HG02885 (cell line): ENCODE measurements around the gene DGKA.
"Not testable (repeated sequence)": the region's sequence is repeated elsewhere in the genome, so short reads cannot be mapped to it uniquely, and the experiment has no call there.

Source experiments
- ATAC-seq: cut with Tn5 transposase; IDR thresholded peaks from one replicate; pipeline ENCODE4 v1.9.1; 2021; ENCODE audit warnings: mild to moderate bottlenecking; ENCODE audit not compliant: unreplicated experiment, poor library complexity

DGKA gene

DNA sequence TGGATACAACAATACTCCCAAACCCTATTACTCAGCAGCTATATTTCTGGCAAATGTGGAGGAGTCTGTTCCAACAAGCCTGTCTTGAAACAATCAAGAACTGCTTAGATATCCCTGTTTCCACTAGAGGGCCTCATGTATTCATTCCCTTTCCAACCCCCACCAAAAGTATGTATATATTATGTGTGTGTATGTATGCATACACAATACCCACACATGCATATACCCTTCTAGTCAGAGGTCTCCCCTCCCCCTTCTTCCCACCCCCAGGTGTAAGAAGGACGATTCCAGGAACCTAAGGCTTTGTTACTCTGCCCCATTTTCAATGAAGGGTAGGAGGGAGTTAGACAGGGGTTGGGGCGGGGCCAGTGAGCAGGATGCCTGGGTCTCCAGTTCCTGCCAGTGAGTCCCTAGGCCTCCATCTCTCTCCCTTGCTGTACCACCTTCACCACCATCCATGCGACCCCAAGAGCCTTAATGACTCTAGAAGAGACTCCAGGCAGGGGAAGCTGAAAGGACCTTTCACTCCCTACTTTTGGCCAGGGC lies at the start of gene DGKA:
Gene DGKA, plus strand, starts transcription at position 392 of the 546 bp plus-strand sequence. CDS start 5,342 bp downstream, outside the sequence.
- ATAC-seq, result peak; percentile 19

DNA sequence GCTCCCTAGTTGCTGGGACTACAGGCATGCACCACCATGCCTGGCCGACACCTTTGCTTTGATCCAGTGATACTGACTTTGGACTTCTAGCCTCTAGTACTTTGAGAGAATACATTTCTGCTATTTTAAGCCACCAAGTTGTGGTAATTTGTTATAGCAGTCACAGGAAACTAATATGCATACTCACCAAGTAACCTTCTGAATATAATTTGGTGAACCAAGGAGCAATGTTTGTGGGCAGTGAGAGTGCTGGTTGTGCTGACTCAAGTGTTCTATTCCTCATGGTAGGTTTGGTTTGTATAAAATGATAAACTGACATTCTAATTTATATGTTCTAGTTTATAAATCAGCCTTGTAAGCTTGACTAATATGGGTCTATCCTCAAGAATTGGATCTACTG lies 45.8 kb upstream of the DGKA start:
- no peak for ATAC-seq

DNA sequence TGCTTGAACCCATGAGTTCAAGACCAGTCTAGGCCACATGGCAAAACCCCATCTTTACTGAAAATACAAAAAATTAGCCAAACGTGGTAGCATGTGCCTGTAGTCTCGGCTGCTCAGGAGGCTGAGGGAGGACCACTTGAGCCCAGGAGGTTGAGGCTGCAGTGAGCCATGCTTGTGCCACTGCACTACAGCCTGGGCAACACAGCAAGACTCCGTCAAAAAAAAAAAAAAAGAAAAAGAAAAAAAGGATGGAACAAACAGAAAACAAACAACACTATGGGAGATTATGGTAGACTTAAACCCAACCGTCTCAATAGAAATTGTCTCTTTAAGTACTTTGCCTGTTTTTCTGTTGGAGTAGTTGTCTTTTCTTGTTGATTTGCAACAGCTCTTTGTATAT lies 39.7 kb upstream of the DGKA start:
- ATAC-seq, result no peak

DNA sequence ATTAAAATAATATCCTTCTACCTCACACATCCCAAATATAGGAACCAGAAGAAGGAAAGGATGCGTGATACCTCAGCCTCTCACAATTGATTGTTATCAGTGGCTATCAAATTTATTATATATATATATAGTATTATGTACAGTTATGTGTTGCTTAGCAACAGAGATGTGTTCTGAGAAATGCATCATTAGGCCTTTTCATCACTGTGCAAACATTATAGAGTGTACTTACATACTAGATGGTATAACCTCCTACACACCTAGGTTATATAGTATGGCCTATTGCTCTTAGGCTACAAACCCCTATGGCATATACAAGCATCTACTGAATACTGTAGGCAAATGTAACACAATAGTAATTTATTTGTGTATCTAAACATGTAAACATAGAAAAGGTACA lies 37.2 kb upstream of the DGKA start:
- ATAC-seq, result no peak

DNA sequence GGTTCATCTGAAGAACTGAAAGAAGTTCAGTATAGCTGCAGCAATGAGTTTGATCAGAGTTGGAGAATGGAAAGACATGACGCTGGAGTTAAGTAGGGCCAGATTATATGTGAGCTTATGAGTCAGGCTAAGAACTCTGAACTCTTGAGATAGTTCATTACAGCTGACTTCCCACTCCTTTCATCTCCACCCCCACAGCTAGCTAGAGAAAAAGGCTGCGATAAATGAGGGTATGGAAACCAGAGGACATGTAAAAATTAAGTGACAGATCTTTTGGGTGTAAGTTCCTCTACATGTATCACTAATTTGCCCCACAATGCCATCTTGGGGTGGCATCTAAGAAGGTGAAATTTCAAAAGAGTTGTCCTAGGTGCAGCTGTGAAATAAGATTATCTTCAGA lies 31.9 kb upstream of the DGKA start:
- ATAC-seq, result no peak

DNA sequence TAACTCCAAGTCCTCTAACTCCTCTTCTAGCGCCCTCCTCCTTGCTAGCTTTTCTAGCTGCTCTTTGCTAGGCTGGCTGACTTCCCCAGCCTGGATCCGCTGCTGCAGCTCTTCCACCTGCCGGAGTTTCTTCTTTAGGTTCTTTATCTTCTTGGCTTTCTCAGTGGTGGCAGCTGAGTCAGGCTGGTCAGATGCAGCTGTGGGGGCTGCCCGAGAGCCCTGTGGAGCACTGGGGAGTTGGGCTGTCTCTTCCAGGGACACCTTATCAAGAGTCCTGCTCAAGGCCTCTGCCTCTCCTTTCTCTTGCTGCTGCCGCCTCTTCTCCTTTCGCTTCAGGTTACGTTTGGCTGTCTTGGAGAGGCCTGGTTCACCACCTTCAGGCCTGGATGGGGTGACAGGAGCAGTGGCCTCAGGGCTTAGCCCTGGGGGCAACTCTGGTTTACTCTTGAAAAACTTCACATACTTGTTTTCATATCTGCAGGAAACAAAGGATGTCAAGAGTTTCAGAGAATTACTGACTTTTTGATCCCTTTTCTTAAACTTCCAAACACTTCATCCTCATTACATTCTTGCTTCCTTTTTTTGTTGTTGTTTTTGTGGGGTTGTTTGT lies 29.0 kb upstream of the DGKA start:
- ATAC-seq, result no peak

DNA sequence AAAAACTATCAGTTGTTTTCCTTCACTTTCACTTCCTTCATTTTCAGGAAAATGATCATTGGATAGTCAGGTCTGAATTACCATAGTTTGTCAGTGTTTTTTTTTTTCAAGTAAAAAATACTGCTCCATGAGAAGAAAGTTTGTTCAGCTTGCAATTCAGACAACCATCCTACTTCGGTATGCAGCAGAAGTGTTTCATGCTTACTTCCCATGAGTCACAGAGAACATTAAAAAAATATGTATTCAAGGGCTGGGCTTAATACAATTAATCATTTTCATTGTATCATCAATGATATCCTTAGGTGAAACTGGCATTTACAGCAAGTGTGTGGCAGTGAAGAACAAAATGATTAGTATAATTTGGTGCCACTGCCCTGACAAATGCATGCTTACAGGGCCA lies 24.9 kb upstream of the DGKA start:
- no peak for ATAC-seq

DNA sequence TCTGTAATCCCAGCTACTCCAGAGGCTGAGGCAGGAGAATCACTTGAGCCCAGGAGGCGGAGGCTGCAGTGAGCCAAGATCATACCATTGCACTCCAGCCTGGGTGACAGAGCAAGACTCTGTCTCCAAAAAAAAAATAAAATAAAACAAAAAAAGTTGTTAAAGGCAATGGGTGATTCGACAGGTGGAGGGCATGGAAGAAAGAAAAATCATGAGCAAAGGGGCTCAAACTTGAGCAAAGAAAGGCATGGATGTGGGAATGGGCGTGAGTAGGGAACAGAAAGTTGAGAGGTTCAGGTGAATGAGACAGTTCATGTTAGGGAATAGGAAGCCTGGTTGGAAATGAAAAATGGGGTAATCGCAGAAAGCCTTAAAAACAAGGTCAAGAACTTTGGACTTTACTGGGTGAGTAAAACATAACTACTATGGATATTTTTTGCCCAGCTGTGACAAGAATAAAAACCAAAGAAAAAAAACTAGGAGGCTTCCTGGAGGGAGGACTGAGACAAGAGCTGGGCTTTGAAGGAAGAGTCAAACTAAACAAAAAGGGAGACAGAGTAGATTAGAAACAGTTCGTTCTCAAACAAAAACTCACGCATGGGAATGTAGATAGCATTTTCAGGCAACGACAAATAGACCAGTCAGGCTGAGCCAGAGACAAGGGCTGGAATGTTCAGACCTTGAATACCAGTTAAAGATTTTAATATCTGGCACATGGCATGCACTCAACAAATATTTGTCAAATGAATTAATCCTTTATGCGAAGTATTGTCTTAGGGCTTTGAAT lies 22.0 kb upstream of the DGKA start:
- no peak for ATAC-seq

DNA sequence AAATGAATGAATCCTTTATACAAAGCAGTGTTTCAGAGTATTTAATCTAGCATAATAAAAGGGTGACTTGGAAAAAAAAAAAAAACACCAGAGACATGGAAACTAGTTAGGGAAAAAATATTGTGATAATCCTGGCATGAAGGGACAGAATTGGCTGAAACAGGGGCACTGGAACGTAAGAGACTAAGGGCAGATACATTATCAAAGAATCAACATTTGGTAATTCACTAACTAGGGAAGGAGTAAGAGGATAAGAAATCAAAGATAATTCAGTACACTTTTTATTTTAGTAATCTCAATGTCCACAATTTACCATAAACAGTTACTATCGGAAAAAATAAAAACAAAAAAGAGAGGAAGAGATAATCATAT lies 21.5 kb upstream of the DGKA start:
- no peak for ATAC-seq

DNA sequence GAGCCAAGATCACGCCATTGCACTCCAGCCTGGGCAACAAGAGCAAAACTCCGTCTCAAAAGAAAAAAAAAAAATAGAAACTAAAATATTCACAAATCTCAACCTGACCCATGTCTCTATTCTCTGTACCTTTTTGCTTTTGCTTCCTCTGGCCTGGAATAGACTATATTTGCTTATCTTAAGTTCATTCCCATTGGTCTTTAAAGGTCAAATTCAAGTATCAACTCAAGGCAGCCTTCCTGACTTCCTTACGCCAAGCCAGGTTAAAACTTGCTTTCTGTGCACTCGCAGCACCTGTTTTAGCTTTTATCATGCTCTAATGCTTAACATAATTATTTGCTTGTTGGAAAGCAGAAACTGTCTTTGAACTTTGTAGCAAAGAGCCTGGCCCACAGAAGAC lies 18.1 kb upstream of the DGKA start:
- no peak for ATAC-seq

DNA sequence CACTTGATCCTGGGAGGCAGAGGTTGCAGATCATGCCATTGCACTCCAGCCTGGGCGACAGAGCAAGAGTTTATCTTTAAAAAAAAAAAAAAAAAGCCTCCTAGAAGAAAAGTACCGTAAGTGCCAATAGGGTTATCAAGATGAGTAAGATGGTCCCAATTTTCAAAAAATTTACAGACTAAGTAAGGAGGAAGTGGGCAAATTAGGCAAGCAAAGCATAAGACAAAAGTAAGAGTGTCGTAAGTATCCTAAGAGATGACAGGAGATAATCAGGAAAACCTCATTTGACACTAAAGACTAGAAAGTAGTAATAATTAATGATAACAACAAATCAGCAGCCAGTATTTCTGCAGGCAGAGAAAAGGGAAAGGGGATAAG lies 15.5 kb upstream of the DGKA start:
- ATAC-seq, result no peak

DNA sequence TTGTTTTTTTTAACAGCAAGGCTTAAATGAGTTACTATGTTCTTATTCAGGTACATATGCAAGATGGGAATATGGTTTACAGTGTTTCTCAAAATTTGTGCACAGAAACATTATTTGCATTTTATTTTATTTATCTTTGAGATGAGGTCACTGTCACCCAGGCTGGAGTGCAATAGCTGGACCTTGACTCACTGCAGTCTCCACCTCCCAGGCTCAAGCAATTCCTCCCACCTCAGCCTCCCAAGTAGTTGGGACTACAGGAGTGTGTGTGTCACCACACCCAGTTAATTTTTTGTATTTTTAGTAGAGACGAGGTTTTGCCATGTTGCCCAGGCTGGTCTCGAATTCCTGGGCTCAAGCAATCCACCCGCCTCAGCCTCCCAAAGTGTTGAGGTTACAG lies 11.9 kb upstream of the DGKA start:
- not testable (repeated sequence) for ATAC-seq

DNA sequence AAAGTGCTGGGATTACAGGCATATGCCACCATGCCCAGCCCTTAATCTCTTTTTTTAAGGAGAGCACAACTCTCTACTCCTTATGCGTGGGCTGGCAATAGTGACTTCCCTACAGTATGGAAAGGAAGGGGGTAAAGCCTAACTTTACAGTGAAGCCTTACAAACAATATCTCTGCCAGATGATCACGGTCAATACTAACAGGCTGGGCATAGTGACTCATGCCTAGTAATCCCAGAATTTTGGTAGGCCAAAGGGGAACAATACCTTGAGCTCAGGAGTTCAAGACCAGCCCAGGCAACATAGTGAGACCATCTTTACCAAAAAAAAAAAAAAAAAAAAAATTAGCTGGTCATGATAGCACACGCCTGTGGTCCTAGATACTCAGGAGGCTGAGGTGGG lies 8.8 kb upstream of the DGKA start:
- no peak for ATAC-seq

DNA sequence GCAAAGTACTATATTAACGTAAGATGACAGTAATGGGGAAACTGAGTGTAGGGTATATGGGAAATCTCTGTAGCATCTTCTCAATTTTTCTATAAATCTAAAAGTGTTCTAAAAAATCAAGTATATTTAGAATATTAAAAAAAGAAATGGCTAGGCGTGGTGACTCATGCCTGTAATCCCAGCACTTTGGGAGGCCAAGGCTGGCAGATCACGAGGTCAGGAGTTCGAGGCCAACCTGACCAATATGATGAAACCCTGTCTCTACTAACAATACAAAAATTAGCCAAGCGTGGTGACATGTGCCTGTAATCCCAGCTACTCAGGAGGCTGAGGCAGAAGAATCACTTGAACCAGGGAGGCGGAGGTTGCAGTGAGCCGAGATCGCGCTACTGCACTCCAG lies 7.3 kb upstream of the DGKA start:
- not testable (repeated sequence) for ATAC-seq

DNA sequence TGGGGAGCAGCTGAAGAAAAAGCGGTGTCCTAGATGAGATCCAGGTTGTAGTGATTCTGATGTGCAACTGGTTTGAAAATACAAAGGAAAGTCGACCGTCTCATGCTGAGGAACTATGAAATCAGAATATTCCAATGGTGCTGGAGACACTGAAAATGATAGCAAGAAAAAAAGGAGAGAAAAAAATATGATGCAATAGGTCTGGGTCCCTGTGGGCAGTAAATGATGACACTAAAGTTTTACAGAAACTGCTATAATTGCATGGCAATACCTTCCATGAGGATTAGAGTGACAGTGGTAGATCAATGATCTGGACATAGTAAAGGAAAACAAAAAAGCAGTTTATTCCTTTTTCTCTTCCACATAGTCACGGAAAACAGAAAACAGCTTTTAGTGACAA lies 5.6 kb upstream of the DGKA start:
- ATAC-seq, result no peak

DNA sequence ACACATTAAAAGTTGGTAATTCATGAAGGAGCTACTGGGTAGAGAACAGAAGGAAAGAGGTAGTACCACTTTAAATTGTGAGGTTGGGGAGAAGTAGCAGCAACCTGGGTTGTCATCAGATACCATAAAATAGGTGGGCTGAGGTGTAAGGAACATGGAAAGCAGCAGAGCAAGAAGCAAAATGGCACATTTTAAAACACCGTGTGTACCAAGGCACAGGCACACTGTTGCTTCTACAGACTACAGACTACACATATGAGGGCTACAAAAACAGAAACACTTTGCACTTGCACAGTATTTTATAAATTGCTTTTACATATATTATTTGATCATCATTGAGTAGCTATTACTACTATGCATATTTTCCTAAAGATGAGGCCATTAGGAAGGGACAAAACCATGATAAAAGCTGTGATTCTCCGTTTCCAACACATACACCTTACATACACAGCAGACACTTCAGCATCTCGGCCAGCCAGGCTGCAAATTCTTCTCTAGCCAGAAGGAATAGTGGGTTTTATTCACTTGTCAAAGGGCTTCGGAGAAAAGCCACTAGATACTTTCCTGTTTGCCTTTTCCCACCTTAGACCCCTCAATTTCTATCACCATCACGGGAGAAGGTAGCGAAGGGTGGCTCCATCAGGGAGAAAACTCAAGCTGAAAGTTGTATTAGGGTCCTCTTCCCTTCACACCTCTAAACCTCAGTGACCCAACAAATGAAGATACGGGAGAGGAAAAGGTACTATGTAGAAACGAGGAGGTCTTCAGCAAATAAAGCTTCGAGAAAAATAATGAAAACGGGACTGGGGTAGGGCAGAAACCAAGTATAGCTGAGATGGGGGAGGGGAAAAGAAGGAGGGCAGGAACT lies 4.9 kb upstream of the DGKA start:
- peak; percentile 7 for ATAC-seq

DNA sequence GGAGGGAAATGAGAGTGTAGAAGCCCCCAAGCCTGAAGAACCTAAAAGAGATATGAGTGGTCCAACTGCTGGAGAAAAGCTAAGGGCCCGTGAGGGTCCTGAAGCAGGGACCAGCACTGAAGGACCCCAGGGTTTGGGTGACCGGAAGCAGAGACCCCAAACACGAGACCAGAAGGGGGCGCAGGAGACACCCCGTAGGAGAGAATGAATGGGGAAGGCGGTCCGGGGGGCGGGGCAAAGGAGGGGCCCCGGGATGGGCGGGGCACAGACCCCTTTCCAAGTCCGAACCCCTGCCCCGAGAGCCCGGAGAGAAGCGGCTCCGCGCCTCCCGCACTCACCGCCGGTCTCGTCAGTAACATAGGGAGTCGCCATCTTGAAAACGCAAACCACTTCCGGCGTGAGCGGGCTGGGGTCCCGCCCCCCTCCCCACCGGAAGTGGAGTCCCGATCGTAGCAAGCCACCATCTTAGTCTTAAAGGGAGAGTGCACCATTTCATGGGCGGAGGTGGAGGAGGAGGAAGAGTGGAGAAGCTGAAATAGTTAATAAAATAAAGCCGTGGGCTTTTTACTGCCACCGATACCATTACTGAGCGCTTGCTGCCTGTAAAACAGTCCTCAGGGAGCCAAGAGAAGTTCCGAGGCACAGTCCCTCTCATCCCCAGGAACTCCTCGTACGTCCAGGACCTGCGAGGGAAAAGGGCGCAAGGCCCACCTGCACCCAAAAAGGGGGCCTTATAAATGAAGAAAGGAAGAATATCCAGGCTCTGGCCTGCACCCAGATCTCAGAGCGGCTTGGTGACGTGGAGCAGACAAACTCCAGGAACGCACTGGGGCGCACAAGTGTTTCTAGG lies 4.0 kb upstream of the DGKA start:
- peak; percentile 46 for ATAC-seq

DNA sequence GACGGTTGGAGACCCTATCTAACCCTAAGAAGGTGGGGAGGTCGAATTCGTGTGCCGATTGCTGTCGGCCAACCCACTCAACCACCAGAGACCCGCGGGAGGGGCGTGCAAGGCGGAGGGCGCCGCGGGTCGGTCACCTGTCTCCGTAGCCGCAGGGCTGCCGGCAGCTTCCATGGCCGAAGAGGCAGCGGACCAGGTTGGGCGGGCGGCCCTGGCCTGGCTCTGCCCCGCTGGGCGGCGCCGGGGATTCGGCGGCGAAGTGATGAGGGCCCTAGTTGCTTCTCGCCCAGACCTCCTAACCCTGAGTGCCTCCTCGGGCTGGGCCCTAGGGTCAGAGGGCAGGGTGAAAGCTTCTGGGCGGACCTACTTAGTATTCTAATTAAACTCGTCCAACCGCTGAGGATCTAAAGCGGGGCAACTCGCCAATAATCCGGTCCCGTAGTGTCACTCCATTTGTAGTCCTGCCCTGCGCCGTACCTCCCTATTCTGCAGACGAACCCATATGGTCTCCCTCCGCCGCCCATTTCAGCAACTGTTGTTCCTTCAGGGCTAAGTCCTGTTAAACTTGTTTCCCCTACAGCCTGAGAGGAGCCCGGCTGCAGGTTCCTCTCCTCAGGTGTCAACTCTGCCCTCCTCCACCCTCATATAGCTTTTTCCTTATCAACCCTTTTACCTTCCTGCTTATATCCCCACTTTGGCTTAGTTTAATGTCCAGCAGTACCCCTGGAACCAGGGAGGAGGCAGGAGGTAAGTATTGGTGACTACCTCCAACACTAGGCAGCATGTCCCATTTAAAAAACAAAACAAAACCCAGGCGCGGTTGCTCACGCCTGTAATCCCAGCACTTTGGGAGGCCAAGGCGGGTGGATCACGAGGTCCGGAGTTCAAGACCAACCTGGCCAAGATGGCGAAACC lies 3.1 kb upstream of the DGKA start, which contains the start of gene PYM1:
Gene PYM1, minus strand, starts transcription at position 307 of the 915 bp plus-strand sequence. Its CDS starts 133 bp downstream, at position 174.
- peak; percentile 48 for ATAC-seq

DNA sequence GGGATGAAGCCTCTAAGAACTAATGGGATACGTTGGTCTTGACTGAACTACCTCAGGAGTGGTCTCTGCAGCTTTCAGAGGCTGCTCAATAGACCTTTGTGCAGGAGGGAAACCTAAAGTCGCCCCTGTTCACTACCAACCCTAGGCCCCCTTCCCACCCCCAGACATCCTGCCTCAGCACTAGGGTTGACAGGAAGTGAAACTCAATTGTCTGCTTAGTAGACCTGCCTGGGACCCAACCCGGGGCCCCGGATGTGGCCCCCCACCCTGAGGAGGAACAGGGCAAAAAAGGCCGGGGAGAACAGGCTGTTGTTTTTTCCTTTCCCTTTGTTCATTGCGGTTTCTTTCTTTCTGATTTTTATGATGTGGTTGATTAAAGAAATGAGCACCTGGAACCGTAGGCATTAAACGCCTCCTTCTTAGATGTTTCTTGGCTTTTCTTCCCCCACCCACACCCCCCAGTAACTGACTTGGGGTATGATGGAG lies 1.6 kb upstream of the DGKA start:
- ATAC-seq, result peak; percentile 45
